ENCODE measurements around the gene MISP3.

MISP3 gene

GRCh38 chr19:14120497-14120780 is 47.9 kb downstream of the MISP3 start:
- no peak overlapping the region for H3K4me2 ChIP-seq (ENCODE audit: low read depth, low read length, poor library complexity, severe bottlenecking)
- H3K9me3 ChIP-seq (ENCODE audit: insufficient read depth, low read length), result no peaks in the 10 kb centered on the region

DNA sequence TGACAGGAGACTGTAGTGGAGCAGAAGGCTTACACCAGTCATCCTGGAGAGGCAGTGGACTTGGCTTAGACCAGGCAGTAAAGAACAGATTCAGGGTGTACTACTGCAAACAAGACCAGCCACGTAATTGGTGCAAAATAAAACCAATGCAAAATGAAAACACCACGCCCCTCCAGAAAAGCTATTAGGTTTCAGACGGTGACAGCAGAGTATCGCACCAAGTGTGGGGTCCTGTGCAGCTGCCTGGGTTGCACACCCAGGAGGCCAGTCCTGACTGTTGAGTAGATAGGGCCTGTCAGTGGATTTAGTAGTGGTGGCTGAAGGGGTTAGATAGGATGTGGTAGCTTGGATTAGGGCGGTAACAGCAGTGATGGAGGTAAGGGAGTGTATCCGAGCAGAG is 50.3 kb downstream of the MISP3 start:
- Histone ChIP-seq H3K4me3 (ENCODE audit: insufficient read depth, low read length, poor library complexity, severe bottlenecking) (no peak overlapping the region), H3K9me2 (replicated peaks; ENCODE audit: insufficient read depth, low read length) (no peaks in the 10 kb centered on the region), H3K27me3 (ENCODE audit: low read length) (no peaks in the 10 kb centered on the region), H3K9me3 (ENCODE audit: insufficient read depth, low read length) (no peaks in the 10 kb centered on the region), H2AFZ (ENCODE audit: low read depth, low read length, severe bottlenecking) (no peak overlapping the region), H3K36me3 (ENCODE audit: low read length) (no peaks in the 10 kb centered on the region), H4K20me1 (ENCODE audit: low read depth, low read length) (no peaks in the 10 kb centered on the region), H3K4me2 (ENCODE audit: low read depth, low read length, poor library complexity, severe bottlenecking) (no peak overlapping the region), H3F3A (ENCODE audit: insufficient read depth) (peaks cover 31% of the 10 kb centered on the region), H3K79me2 (ENCODE audit: insufficient read depth, low read length) (no peaks in the 10 kb centered on the region), H3K27ac (ENCODE audit: low read depth, low read length) (no peak overlapping the region), H3K9ac (ENCODE audit: low read length) (no peak overlapping the region)
- TF ChIP-seq EZH2phosphoT487 (conservative IDR thresholded peaks at IDR 0.05; ENCODE audit: low read length) (no peak), CTCF (IDR thresholded peaks at IDR 0.05; ENCODE audit: insufficient read depth, low read length, poor library complexity, severe bottlenecking) (no peak)

More at GRCh38 chr19:14120497-14120780, 47.9 kb downstream of the MISP3 start:
- Histone ChIP-seq H3K79me2 (ENCODE audit: insufficient read depth, low read length) (peaks cover 17% of the 10 kb centered on the region), H2AFZ (ENCODE audit: low read depth, low read length, severe bottlenecking) (no peak overlapping the region), H3K9me2 (replicated peaks; ENCODE audit: insufficient read depth, low read length) (no peaks in the 10 kb centered on the region), H3K9ac (ENCODE audit: low read length) (no peak overlapping the region), H3K4me3 (ENCODE audit: insufficient read depth, low read length, poor library complexity, severe bottlenecking) (no peak overlapping the region), H4K20me1 (ENCODE audit: low read depth, low read length) (0 out of 2 replicates have a peak, but pooled peaks cover 3% of the 10 kb centered on the region), H3K27me3 (ENCODE audit: low read length) (no peaks in the 10 kb centered on the region), H3F3A (ENCODE audit: insufficient read depth) (peaks cover 31% of the 10 kb centered on the region), H3K27ac (ENCODE audit: low read depth, low read length) (no peak overlapping the region), H3K36me3 (ENCODE audit: low read length) (no peaks in the 10 kb centered on the region)
- TF ChIP-seq EZH2phosphoT487 (conservative IDR thresholded peaks at IDR 0.05; ENCODE audit: low read length), result no peak
- no peak for TF ChIP-seq CTCF (IDR thresholded peaks at IDR 0.05; ENCODE audit: insufficient read depth, low read length, poor library complexity, severe bottlenecking)
